ENCODE measurements around the gene ABCC3. TPM values are rescaled to one million over a fixed set of nuclear protein-coding genes. Genes with fewer than 3 reads are reported as not detected.

The ABCC3 gene
- total RNA-seq, 1 experiment from 2014 or later, result 0.56 TPM

DNA sequence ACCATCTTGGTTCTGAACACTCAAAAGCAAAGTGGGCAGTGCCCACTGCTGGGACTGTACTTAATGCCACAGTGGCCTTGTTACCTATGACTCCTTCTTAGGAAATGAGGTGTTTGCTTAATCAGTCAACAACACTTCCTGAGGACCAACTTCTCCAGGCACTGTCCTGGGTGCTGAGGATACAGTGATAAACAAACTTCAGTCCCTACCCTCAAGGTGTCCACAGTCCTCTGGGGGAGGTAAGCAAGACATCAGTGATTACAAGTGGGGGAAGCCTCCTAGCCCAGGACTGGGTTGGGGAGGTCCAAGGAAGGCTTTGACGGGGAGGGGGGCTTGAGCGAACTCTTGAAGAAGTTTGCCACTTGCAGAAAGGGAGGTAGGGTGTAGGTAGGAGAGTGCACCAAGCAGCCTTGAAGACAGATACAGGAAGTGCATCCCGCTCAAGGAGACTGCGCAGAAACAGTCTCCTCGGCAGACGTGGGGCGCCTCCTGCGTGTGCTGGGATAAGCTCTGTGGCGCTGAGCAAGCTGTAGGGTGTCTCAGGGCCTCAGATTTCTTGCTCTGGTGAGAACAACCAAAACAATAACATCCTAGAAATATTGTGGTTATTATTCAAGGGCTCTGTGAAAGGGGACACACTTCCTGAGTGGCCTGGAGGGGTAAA is 2.6 kb upstream of the ABCC3 start:
- Histone ChIP-seq H3K4me3 (ENCODE audit: low read depth, low read length, poor library complexity, severe bottlenecking) (no peak overlapping the region), H3K4me1 (ENCODE audit: insufficient read depth, low read length, poor library complexity, severe bottlenecking) (peaks cover 28% of the 10 kb centered on the region), H3K27ac (ENCODE audit: low read depth, low read length, poor library complexity, severe bottlenecking) (no peak overlapping the region), H3K36me3 (ENCODE audit: insufficient read depth, low read length, poor library complexity, severe bottlenecking) (no peaks in the 10 kb centered on the region), H3K27me3 (replicated peaks; ENCODE audit: insufficient read depth, low read depth, low read length, poor library complexity) (no peaks in the 10 kb centered on the region), H3K9me3 (ENCODE audit: low read depth, low read length, poor library complexity, severe bottlenecking) (no peaks in the 10 kb centered on the region)
- TF ChIP-seq, protein P1, sequence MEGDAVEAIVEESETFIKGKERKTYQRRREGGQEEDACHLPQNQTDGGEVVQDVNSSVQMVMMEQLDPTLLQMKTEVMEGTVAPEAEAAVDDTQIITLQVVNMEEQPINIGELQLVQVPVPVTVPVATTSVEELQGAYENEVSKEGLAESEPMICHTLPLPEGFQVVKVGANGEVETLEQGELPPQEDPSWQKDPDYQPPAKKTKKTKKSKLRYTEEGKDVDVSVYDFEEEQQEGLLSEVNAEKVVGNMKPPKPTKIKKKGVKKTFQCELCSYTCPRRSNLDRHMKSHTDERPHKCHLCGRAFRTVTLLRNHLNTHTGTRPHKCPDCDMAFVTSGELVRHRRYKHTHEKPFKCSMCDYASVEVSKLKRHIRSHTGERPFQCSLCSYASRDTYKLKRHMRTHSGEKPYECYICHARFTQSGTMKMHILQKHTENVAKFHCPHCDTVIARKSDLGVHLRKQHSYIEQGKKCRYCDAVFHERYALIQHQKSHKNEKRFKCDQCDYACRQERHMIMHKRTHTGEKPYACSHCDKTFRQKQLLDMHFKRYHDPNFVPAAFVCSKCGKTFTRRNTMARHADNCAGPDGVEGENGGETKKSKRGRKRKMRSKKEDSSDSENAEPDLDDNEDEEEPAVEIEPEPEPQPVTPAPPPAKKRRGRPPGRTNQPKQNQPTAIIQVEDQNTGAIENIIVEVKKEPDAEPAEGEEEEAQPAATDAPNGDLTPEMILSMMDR (conservative IDR thresholded peaks at IDR 0.05; ENCODE audit: low read depth, low read length), result no peak
- TF ChIP-seq EZH2 (IDR thresholded peaks at IDR 0.05; ENCODE audit: borderline replicate concordance, low read depth, low read length, poor library complexity, severe bottlenecking), result no peak
- intact Hi-C loops (cut with micrococcal nuclease; ENCODE audit: unreplicated experiment), result no loop called here
- no TSS peak for BruUV-seq (replicated peaks)
- no peak for DNase-seq (ENCODE audit: low spot score)
- POLR2A ChIA-PET (ENCODE audit: low non-redundant PET), result no interaction called here
- CTCF ChIA-PET, result interaction anchor here (0.7 to 0.8 kb wide), 2 partner anchors 15 to 21 kb away, joined by 3 to 6 read pairs; no protein-coding TSS in a partner anchor

DNA sequence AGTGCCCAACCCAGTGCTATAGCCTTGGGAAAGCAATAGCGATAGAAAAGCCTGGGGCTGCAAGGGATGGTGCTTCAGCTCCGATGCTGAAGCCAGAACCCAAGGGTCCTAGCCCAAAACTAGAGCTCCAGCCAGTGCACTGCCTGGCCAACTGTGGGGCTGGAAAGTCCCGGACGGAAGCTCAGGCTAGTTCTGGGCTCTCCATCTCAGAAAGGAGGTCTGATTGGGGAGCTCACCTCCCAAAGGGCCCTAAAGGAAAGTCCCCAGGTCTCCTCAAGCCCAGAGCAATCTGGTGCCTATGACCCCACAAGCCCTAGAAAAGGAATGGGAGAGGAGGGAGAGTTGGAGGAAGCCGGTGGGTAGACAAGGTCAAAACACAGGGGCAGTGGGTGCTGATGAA is 2.0 kb upstream of the ABCC3 start:
- Histone ChIP-seq H3K27me3 (replicated peaks; ENCODE audit: insufficient read depth, low read depth, low read length, poor library complexity) (no peaks in the 10 kb centered on the region), H3K27ac (ENCODE audit: low read depth, low read length, poor library complexity, severe bottlenecking) (no peak overlapping the region), H3K4me1 (ENCODE audit: insufficient read depth, low read length, poor library complexity, severe bottlenecking) (peaks cover 24% of the 10 kb centered on the region), H3K4me3 (ENCODE audit: low read depth, low read length, poor library complexity, severe bottlenecking) (no peak overlapping the region), H3K36me3 (ENCODE audit: insufficient read depth, low read length, poor library complexity, severe bottlenecking) (no peaks in the 10 kb centered on the region), H3K9me3 (ENCODE audit: low read depth, low read length, poor library complexity, severe bottlenecking) (no peaks in the 10 kb centered on the region)
- intact Hi-C loops (cut with micrococcal nuclease; ENCODE audit: unreplicated experiment), result no loop called here
- CTCF ChIA-PET, result interaction anchor here (0.8 kb wide), 1 partner anchor 21 kb away, joined by 6 read pairs; no protein-coding TSS in a partner anchor
- DNase-seq (ENCODE audit: low spot score), result no peak
- TF ChIP-seq, protein P1 (conservative IDR thresholded peaks at IDR 0.05; ENCODE audit: low read depth, low read length), result no peak
- no peak for TF ChIP-seq EZH2 (IDR thresholded peaks at IDR 0.05; ENCODE audit: borderline replicate concordance, low read depth, low read length, poor library complexity, severe bottlenecking)
- POLR2A ChIA-PET (ENCODE audit: low non-redundant PET), result no interaction called here
- BruUV-seq (replicated peaks), result no TSS peak

DNA sequence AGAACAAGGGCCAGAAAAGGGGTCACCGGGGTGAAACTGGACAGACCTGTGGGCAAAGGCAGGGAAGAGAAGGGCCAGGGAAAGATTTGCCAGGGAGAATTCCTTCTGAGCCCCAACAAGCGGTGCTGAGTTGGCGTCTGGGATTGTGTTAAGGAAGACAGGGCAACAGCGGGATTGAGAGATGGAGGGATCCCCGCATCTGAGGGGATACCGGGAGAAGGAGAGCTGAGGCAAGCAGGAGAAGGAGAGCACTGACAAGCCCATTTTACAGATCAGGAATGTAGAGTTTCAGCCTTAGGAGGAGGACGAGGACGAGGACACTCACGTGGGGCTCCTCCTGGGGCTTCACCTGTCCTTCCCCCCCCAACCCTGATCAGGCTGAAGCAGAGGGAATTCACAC is 998 bp upstream of the ABCC3 start:
- DNase-seq (ENCODE audit: low spot score), result no peak
- Histone ChIP-seq H3K4me1 (ENCODE audit: insufficient read depth, low read length, poor library complexity, severe bottlenecking) (peaks cover 21% of the 10 kb centered on the region), H3K27ac (ENCODE audit: low read depth, low read length, poor library complexity, severe bottlenecking) (no peak overlapping the region), H3K4me3 (ENCODE audit: low read depth, low read length, poor library complexity, severe bottlenecking) (no peak overlapping the region), H3K36me3 (ENCODE audit: insufficient read depth, low read length, poor library complexity, severe bottlenecking) (no peaks in the 10 kb centered on the region), H3K27me3 (replicated peaks; ENCODE audit: insufficient read depth, low read depth, low read length, poor library complexity) (no peaks in the 10 kb centered on the region), H3K9me3 (ENCODE audit: low read depth, low read length, poor library complexity, severe bottlenecking) (no peaks in the 10 kb centered on the region)
- CTCF ChIA-PET, result no interaction called here
- POLR2A ChIA-PET (ENCODE audit: low non-redundant PET), result no interaction called here
- intact Hi-C loops (cut with micrococcal nuclease; ENCODE audit: unreplicated experiment), result no loop called here
- BruUV-seq (replicated peaks), result no TSS peak
- no peak for TF ChIP-seq EZH2 (IDR thresholded peaks at IDR 0.05; ENCODE audit: borderline replicate concordance, low read depth, low read length, poor library complexity, severe bottlenecking)
- TF ChIP-seq, protein P1 (conservative IDR thresholded peaks at IDR 0.05; ENCODE audit: low read depth, low read length), result no peak

Data from A673 (cell line).